GM21717 (cell line): ENCODE measurements around the gene TRPC4AP.

Source experiments
- ATAC-seq: cut with Tn5 transposase; IDR thresholded peaks from one replicate; pipeline ENCODE4 v1.9.1; 2021; ENCODE audit warnings: mild to moderate bottlenecking, moderate library complexity; ENCODE audit not compliant: unreplicated experiment

Gene TRPC4AP

GRCh38 chr20:34990231-34990630 lies 102.4 kb downstream of the TRPC4AP start:
- no peak for ATAC-seq

GRCh38 chr20:34989670-34990069 lies 102.9 kb downstream of the TRPC4AP start:
- no peak for ATAC-seq

GRCh38 chr20:34989118-34989517 lies 103.5 kb downstream of the TRPC4AP start:
- ATAC-seq, result no peak

DNA sequence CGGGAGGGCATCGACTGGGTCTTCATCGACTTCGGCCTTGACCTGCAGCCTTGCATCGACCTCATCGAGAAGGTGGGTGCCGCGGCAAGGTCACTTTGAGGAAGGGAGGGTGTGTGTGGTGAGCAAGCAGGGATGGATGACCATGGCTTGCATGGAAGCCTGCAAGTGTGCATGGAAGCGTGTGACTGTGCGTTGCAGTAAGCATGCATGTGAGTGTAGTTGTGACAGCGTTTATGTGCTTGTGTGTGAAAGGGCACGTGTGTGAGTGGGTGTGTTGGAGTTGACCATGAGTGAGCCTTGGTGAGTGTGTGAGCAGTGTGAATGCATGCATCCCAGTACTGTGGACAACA lies 104.4 kb downstream of the TRPC4AP start:
- ATAC-seq, result no peak

GRCh38 chr20:34987288-34988190 lies 105.1 kb downstream of the TRPC4AP start:
- ATAC-seq, result no peak

DNA sequence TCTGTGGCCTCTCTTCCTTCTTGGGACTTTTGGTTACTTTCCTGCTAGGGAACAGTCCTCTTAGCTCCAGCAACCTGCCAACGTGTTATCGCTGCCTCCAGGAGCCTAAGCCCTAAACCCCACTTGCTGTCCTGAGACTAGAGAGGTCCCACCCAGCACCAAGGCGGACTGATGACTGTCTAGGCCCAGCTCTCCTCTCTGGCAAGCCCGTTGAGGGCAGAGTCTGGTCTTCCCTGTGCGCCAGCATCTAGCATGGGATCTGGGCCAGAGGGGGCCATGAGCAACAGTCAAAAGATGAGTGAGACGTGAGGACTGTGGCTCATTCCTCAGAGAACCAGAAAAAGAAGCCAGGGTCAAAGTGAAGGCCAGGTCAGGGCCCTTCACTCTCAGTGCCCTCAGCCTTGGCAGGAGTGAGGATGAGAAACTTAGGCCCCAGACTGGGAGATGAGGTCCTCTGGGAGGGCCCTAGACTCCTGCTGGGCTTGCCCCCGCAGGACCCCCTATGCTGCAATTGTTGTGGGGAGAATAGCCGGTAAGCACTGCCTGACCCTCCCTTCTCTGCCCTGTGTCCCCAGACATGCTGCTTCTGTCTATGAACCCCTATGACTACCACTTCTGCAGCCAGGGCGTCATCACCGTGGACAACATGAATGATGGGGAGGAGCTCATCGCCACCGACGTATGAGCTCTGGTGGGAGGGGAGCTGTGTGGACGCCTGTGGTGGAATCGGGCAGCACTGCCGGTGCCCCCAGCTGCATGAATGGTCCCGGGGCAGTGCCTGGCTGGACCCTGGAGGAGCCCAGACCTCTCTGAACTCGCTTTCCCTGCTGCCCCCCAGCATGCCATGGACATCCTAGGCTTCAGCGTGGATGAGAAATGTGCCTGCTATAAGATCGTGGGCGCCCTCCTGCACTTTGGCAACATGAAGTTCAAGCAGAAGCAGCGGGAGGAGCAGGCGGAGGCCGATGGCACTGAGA lies 106.0 kb downstream of the TRPC4AP start:
- ATAC-seq, result no peak

DNA sequence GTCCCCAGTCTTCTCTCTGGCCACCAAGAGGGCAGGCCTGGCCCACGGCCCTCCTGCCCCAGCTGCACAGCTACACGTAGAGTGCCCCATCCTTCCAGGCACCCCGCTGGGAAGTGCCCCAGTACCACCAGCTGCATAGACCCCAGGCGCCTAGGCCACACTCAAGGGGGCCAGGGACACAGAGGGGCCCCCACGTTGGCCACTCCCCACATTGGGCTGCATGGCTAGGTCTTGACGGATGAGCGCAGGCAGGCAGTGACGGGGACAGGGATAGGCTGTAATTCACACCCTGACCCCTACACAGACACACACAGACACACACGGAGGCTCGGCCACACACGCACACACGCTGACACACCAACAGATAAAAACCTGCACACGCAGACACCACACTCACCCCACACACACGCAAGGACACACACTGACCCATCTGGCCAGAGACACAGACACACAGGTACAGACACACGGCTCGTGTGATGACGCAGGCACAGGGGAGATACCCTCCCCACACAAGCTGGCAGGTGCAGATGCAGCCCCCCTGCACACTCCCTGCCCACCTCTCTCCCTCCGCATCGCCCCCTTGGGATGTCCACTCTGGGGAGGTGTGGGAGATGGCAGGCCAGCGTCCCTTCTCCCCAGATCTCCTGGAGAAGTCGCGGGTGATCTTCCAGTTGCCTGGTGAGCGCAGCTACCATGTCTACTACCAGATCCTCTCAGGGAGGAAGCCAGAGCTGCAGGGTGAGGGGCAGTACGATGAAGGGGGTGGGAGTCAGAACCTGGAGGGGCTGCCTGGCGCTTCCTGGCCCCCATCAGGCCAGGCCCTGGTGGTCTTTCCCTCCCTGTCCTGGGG lies 106.9 kb downstream of the TRPC4AP start:
- no peak for ATAC-seq

- ATAC-seq, result no peak
These were observed 107.8 kb downstream of the TRPC4AP start for GRCh38 chr20:34984756-34985261.

GRCh38 chr20:34983995-34984735 lies 108.4 kb downstream of the TRPC4AP start:
- no peak for ATAC-seq

- no peak for ATAC-seq
These were observed 109.4 kb downstream of the TRPC4AP start for GRCh38 chr20:34983089-34983820.

DNA sequence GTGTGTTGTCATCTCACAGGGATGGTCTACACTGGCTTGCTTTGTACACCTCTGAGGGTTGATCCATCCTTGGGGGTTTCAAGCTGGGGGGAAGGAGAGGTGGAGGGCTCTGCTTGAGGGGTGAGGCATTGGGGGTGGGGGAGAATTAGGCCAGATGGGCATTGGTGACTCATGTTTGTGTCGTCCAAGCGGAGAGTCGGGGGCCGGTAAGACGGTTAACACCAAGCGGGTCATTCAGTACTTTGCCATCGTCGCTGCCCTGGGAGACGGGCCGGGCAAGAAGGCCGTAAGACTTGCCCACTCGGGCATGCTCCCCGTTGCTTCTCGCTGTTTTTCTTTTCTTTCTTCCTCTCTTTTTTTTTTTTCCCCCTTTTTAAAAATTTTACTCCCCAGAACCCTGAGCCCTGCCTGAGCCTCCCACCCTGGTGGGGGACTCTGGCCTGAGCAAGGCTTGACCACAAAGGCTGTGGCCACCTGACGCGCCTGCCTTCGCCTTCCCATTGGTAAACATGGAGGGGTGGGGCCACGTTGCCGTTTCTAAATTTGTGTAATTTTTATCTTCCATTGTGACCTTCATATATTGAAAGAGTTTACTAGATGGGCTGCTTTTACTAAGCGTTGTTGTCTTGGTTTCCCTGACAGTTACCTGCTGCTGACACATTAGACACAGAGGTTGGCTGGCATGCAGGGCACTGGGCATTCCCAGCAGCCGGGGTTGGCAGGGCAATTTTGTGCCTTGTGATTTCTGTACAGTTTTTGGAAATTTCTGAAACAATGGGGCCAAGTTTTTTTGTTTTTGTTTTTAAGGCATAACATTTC lies 110.1 kb downstream of the TRPC4AP start:
- no peak for ATAC-seq

- ATAC-seq, result no peak
These were observed 111.9 kb downstream of the TRPC4AP start for GRCh38 chr20:34980543-34981233.

DNA sequence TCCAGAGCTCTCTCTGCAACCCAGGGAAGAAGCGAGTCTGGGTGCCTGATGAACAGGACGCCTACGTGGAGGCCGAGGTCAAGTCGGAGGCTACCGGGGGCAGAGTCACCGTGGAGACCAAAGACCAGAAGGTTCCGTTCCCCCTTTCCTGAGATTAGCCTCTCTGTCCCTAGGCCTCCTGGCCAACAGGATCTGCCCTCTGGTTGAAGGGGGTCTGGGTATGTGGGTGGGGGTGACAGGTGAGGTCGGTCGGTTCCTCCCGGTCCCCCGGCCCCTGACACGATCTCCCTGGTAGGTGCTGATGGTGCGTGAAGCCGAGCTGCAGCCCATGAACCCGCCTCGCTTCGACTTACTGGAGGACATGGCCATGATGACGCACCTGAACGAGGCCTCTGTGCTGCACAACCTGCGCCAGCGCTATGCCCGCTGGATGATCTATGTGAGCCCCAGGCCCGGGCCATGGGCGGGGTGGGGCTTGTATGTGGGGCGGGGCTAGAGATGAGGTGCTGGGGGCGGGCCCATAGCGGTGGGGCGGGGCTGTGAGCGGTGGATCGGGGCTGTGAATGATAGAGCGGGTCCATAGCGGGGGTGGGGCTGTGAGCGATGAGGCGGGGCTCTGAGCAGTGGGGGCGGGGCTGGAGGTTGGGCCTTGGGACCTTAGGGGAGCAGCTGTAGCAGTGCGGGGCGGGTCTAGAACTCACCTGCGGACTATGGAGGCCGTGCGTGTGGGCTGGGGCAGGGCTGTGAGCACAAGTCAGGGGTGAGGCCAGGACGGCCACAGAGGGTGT lies 113.0 kb downstream of the TRPC4AP start:
- ATAC-seq, result no peak

- no peak for ATAC-seq
These were observed 114.4 kb downstream of the TRPC4AP start for GRCh38 chr20:34978092-34978744.

DNA sequence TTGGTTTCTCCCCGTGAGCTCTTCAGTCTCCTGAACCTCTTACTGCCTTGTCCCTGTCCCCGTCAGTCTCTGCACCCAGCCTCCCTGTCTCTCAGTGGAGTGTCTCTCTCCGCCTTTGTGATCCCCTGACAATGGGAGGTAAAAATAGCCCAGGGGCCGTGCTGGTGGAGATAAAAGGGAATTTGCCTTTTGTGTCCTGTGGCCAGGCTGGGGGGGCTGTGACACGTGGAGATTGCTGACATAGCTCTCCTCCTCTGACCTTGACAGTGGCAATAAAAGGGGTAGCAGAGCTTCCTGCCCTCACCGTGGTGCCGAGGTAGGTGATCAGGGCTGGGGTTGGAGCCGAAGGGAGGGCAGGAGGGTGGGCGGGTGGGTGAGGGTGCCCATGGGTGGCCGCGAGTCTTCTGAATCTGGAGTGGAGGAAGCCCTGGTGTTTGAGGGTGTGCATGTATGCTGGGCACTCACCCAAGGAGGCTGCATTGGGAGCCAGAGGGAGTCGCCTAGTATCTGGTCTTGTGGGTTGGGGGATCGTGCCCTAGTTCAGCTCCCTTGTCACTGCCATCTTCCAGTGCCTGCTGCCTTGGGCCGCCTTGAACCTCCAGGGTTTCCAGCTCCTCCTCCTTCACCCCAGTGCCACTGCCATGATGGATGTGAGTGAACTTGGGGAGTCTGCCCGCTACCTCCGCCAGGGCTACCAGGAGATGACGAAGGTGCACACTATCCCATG lies 115.1 kb downstream of the TRPC4AP start:
- no peak for ATAC-seq

GRCh38 chr20:34976286-34976685 lies 116.3 kb downstream of the TRPC4AP start:
- ATAC-seq, result no peak
